Ishikawa (cell line): Measurements from ENCODE around the gene MED26.

Experiments
- CEBPB ChIP-seq: IDR thresholded peaks from 2 replicates; pipeline ENCODE4 v1.6.1; 2012
- CREB1 ChIP-seq: IDR thresholded peaks from 2 replicates; pipeline ENCODE4 v1.6.1; 2012; ENCODE audit warnings: low read depth
- EGR1 ChIP-seq: IDR thresholded peaks from 2 replicates; pipeline ENCODE4 v1.6.1; 2012
- EP300 ChIP-seq: IDR thresholded peaks from 2 replicates; pipeline ENCODE4 v1.6.1; 2012; ENCODE audit warnings: borderline replicate concordance
- FOXM1 ChIP-seq: IDR thresholded peaks from 2 replicates; pipeline ENCODE4 v1.6.1; 2012; ENCODE audit warnings: low read depth, borderline replicate concordance
- NFIC ChIP-seq: IDR thresholded peaks from 2 replicates; pipeline ENCODE4 v1.6.1; 2012
- RAD21 ChIP-seq: IDR thresholded peaks from 2 replicates; pipeline ENCODE4 v1.6.1; 2012; ENCODE audit warnings: low read depth
- TAF1 ChIP-seq: IDR thresholded peaks from 2 replicates; pipeline ENCODE4 v1.6.1; 2012; ENCODE audit warnings: low read depth, mild to moderate bottlenecking
- TCF12 ChIP-seq: IDR thresholded peaks from 2 replicates; pipeline ENCODE4 v1.6.1; 2012; ENCODE audit warnings: low read depth
- TEAD4 ChIP-seq: IDR thresholded peaks from 2 replicates; pipeline ENCODE4 v1.6.1; 2012
- YY1 ChIP-seq: IDR thresholded peaks from 2 replicates; pipeline ENCODE4 v1.6.1; 2012; ENCODE audit warnings: low read depth
- ZBTB7A ChIP-seq: IDR thresholded peaks from 2 replicates; pipeline ENCODE4 v1.6.1; 2012; ENCODE audit warnings: low read depth
- TF ChIP-seq, protein P1 (sequence below): IDR thresholded peaks from 2 replicates; pipeline ENCODE4 v1.6.1; 2012
- TF ChIP-seq, protein P2 (sequence below): IDR thresholded peaks from 2 replicates; pipeline ENCODE4 v1.6.1; 2012
- TF ChIP-seq, protein P3 (sequence below): IDR thresholded peaks from 2 replicates; pipeline ENCODE4 v1.6.1; 2012; ENCODE audit warnings: low read depth, mild to moderate bottlenecking

The MED26 gene

DNA sequence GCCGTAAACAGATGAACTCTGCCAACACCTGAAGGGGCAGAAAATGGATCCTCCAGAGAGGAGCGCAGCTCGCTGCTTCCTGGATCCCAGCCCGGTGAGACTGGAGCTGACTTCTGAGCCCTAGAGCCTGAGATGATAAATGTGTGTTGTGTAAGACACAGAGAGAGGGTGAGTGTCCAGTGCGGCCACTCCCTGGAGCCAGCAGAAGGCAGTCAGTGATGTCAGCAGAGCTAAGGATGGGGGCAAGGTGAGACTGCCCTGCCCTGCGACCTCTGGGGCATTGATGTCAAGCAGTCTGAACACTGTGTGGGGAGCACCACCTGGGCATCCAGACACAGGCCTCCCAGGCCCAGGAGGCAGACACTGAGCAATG lies 46.0 kb downstream of the MED26 start:
- TF ChIP-seq ZBTB7A (no peak), TCF12 (no peak), TEAD4 (no peak)

DNA sequence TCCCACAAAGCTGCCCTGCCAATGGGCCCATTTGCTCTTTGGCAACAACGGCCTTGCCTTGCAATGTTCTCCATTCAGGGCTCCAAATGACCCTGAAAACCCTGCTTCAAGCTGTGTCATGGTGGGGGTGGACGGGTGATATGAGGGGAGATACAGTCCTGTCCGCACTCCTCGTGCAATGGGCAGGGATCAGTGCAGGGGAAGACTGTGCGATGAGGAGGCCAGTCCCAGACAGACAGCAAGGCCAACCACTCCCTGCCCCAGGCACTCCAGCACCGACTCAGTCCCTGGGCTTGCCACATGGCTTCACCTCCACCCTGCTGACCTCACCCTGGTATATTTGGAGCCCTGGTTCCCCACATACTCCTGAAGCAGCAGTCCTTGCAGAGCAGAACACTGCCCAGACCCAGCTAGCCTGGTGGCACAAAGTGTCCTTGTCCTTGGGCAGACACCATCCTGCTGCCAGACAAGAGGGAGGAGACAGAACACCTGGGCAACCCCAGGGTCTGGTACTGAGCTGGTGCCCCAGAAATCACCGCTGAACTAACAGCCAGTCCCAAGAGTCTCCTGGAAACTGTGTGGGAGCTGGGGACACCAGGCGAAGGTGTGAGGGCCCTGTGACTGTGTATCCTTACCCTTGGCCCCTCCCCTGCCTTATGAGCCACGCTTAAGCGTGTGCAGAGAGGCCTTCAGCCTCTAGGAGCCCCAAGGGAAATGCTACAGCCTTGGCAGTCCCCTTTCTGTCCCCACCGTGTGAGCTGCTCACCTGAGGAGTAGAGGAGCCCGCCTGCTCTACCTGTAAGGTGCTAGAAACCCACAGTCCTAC lies 46.6 kb downstream of the MED26 start:
- no peak for TF ChIP-seq CREB1
- TF ChIP-seq, protein P1, sequence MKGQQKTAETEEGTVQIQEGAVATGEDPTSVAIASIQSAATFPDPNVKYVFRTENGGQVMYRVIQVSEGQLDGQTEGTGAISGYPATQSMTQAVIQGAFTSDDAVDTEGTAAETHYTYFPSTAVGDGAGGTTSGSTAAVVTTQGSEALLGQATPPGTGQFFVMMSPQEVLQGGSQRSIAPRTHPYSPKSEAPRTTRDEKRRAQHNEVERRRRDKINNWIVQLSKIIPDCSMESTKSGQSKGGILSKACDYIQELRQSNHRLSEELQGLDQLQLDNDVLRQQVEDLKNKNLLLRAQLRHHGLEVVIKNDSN: no peak
- no peak for TF ChIP-seq EGR1
- TF ChIP-seq, protein P2, sequence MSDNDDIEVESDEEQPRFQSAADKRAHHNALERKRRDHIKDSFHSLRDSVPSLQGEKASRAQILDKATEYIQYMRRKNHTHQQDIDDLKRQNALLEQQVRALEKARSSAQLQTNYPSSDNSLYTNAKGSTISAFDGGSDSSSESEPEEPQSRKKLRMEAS: no peak
- no peak for TF ChIP-seq EP300
- TF ChIP-seq ZBTB7A: no peak
- TF ChIP-seq, protein P3, sequence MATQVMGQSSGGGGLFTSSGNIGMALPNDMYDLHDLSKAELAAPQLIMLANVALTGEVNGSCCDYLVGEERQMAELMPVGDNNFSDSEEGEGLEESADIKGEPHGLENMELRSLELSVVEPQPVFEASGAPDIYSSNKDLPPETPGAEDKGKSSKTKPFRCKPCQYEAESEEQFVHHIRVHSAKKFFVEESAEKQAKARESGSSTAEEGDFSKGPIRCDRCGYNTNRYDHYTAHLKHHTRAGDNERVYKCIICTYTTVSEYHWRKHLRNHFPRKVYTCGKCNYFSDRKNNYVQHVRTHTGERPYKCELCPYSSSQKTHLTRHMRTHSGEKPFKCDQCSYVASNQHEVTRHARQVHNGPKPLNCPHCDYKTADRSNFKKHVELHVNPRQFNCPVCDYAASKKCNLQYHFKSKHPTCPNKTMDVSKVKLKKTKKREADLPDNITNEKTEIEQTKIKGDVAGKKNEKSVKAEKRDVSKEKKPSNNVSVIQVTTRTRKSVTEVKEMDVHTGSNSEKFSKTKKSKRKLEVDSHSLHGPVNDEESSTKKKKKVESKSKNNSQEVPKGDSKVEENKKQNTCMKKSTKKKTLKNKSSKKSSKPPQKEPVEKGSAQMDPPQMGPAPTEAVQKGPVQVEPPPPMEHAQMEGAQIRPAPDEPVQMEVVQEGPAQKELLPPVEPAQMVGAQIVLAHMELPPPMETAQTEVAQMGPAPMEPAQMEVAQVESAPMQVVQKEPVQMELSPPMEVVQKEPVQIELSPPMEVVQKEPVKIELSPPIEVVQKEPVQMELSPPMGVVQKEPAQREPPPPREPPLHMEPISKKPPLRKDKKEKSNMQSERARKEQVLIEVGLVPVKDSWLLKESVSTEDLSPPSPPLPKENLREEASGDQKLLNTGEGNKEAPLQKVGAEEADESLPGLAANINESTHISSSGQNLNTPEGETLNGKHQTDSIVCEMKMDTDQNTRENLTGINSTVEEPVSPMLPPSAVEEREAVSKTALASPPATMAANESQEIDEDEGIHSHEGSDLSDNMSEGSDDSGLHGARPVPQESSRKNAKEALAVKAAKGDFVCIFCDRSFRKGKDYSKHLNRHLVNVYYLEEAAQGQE: no peak
- TF ChIP-seq TAF1: no peak

DNA sequence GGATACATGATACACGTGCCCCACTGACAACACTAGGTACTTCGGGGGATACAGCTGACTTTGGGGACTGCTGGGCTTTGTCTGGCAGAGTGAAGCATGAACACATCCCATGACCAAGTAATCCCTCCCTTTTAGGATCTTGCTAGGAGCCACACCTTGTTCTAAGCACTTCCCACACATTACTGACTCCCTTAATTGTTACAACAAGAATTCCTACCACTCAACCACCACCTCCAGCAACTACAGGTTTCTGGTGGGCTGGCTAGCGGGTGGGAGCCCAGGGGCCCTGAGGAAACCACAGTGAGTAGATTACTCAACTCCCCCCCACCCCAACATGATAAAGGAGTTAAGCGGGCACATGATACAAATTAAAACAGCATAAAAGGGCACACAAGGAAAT lies 48.6 kb downstream of the MED26 start:
- TF ChIP-seq ZBTB7A: no peak
- no peak for TF ChIP-seq TCF12
- TF ChIP-seq TAF1: no peak
- no peak for TF ChIP-seq CEBPB
- TF ChIP-seq, protein P1: no peak
- TF ChIP-seq NFIC: no peak
- TF ChIP-seq FOXM1: no peak
- no peak for TF ChIP-seq EP300
- TF ChIP-seq RAD21: no peak
- TF ChIP-seq, protein P3: no peak
- no peak for TF ChIP-seq TEAD4
- no peak for TF ChIP-seq EGR1
- no peak for TF ChIP-seq YY1
- no peak for TF ChIP-seq CREB1
- TF ChIP-seq, protein P2: no peak

DNA sequence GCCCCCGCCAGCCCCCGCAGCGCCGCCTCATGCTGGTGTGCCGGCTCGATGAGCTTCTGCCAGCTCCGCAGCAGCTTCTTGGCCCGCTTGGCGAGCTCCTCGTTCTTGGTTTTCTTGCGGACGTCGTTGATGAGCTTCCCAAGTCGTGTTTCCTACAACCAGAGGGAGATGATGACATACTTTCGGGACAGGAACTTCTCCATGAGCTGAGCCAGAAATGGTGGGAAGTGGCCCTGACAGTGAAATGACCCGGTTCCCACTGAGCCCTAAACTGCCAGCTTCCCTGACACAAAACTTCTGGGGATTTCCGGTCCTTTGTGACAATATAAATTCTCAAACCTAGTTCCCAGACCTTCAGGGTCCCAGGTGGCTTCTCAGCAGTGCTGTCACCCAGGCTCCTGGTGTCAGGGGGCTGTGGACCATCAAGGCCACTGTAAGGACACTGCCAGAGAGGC lies 50.4 kb downstream of the MED26 start:
- TF ChIP-seq, protein P2: no peak
- TF ChIP-seq, protein P1: no peak
- TF ChIP-seq YY1 (no peak), TAF1 (no peak), NFIC (no peak), RAD21 (no peak), FOXM1 (no peak), EGR1 (no peak), CEBPB (no peak), EP300 (no peak), TEAD4 (no peak), TCF12 (no peak), ZBTB7A (no peak), CREB1 (no peak)
- TF ChIP-seq, protein P3: no peak
